DND-41 (cell line): Measurements from ENCODE around the gene CACNA1F.

Source experiments
- ATAC-seq: fragments of 200-7000 bp; cut with Tn5 transposase; 3 replicates; pipeline ENCODE4 v1.9.1; 2021; ENCODE audit warnings: low read depth; ENCODE audit not compliant: insufficient read depth
- DNase-seq: peaks from one replicate; pipeline ENCODE4 v3.0.0-alpha.2; 2020
- H2AFZ ChIP-seq: 2 replicates; pipeline ENCODE4 v1.6.0; 2012; ENCODE audit warnings: low read depth, low read length
- H3K27ac ChIP-seq: 2 replicates; pipeline ENCODE4 v1.5.1; 2012; ENCODE audit warnings: low read length, inconsistent platforms
- H3K27me3 ChIP-seq: fragments of 200-600 bp; sonication (generic); 2 replicates; pipeline ENCODE4 v1.6.0; 2012; ENCODE audit warnings: low read length, mild to moderate bottlenecking, inconsistent platforms; ENCODE audit not compliant: insufficient read depth, poor library complexity
- H3K36me3 ChIP-seq: 2 replicates; pipeline ENCODE4 v1.5.1; 2012; ENCODE audit warnings: low read length, inconsistent platforms; ENCODE audit not compliant: insufficient read depth
- H3K4me1 ChIP-seq: 2 replicates; pipeline ENCODE4 v1.5.1; 2012; ENCODE audit warnings: mild to moderate bottlenecking, low read length; ENCODE audit not compliant: insufficient read depth
- H3K4me2 ChIP-seq: 2 replicates; pipeline ENCODE4 v1.6.0; 2012; ENCODE audit warnings: mild to moderate bottlenecking, moderate library complexity, low read length, inconsistent platforms; ENCODE audit not compliant: insufficient read depth
- H3K4me3 ChIP-seq, 2 experiments: fragments of 200-600 bp in 1 of 2; shearing (Covaris generic) in 1 of 2; 2 replicates each; pipeline ENCODE4 v1.5.1; 2012 to 2016; ENCODE audit warnings: inconsistent platforms in 2 of 2, low read length in 2 of 2, mild to moderate bottlenecking in 2 of 2, low read depth in 1 of 2, moderate library complexity in 1 of 2
- H3K79me2 ChIP-seq: 2 replicates; pipeline ENCODE4 v1.6.0; 2012; ENCODE audit warnings: low read length, inconsistent platforms; ENCODE audit not compliant: insufficient read depth
- H3K9ac ChIP-seq: 2 replicates; pipeline ENCODE4 v1.6.0; 2012; ENCODE audit warnings: low read depth, mild to moderate bottlenecking, inconsistent platforms, low read length, moderate library complexity
- H3K9me3 ChIP-seq: 2 replicates; pipeline ENCODE4 v1.5.1; 2012; ENCODE audit warnings: low read length, moderate library complexity, mild to moderate bottlenecking, inconsistent platforms; ENCODE audit not compliant: insufficient read depth, severe bottlenecking
- H4K20me1 ChIP-seq: 2 replicates; pipeline ENCODE4 v1.6.0; 2012; ENCODE audit warnings: low read length; ENCODE audit not compliant: insufficient read depth
- CTCF ChIP-seq: IDR thresholded peaks from 2 replicates; pipeline ENCODE4 v1.5.1; 2012; ENCODE audit warnings: borderline replicate concordance, low read length, moderate library complexity, mild to moderate bottlenecking; ENCODE audit not compliant: poor library complexity, severe bottlenecking; ENCODE audit errors: extremely low read depth
- EZH2 ChIP-seq: IDR thresholded peaks from 3 replicates; pipeline ENCODE4 v1.6.1; 2012; ENCODE audit warnings: borderline replicate concordance, low read depth, mild to moderate bottlenecking, moderate library complexity, low read length, inconsistent platforms; ENCODE audit not compliant: severe bottlenecking

The CACNA1F gene

GRCh38 chrX:49186125-49187027, 46.8 kb downstream of the CACNA1F start, which contains the start of gene PRICKLE3:
Gene PRICKLE3, minus strand, starts transcription at chrX:49186373. Its CDS starts 76 bp downstream, at chrX:49186297.
- Histone ChIP-seq H4K20me1 (no peaks in the 10 kb centered on the region), H3K27ac (peak within 1 kb of the TSS; percentile 77), H3K9me3 (no peaks in the 10 kb centered on the region), H3K27me3 (no peaks in the 10 kb centered on the region), H3K4me2 (peak within 1 kb of the TSS; percentile 82), H3K4me3 (peak within 1 kb of the TSS; percentile 65 to 90; a peak in 3 of 4 replicates), H3K4me1 (peaks cover 29% of the 10 kb centered on the region), H3K9ac (peak within 1 kb of the TSS; percentile 79), H3K79me2 (peaks cover 18% of the 10 kb centered on the region), H2AFZ (peak within 1 kb of the TSS; percentile 74), H3K36me3 (peaks cover 13% of the 10 kb centered on the region)
- ATAC-seq (peak; percentile 53), DNase-seq (peak; percentile 84)
- TF ChIP-seq EZH2 = no peak
- TF ChIP-seq CTCF = peak; percentile 68

DNA sequence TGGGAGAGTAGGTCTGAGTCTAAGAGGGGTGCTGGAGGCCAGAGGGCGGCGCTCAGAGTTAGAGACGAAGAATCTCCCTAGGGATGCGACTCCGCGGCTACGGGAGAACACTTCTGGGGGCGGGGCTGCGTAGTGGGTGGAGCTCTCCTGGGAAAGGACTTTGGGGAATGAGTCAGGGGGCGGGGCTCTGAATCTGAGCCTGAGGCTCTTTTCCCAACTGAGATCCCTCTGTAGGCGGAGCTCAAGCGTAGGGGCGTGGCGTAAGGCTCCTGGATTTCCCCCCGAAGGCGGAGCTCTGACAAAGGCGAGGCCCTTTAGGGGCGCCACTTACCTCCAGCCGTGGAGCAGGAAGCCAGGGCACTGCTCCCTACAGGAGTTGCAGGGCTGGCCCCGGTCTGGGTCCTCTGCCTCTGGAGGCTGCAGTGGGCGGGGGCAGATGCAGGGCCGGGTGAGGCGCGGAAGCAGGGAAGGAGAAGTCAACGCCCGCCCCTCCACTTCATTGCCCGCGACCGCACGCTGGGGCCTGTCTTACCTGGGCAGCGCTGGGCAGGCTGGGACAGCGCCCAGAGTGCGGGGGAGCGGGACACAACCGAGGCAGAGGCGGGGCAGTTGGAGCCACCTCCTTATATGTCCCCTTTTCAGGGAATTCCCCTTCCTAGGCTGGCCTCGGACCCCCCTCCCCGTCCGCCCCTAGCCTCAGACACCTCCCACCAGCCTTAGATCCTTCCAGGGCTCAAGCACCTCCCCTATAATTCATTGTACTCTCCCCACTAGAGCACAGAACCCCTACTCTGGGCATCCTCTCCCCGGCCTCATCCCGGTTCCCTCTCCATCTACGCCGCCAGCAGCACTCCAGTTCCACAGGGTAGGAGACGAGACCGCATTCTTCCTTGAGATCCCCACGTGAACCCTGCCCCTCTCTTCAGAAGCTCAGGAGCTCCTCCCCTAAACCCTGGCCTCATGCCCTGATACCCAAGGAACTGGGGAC, 48.6 kb downstream of the CACNA1F start:
- Histone ChIP-seq H3K27ac (no peak overlapping the region), H3K9me3 (no peaks in the 10 kb centered on the region), H3K9ac (peak overlapping the region; percentile 79), H3K4me3 (peak overlapping the region in 1 of 2 experiments; percentile 90; a peak in 2 of 4 replicates), H3K36me3 (peaks cover 21% of the 10 kb centered on the region), H2AFZ (no peak overlapping the region), H3K27me3 (no peaks in the 10 kb centered on the region), H3K4me1 (peaks cover 22% of the 10 kb centered on the region), H3K4me2 (peak overlapping the region; percentile 82), H4K20me1 (no peaks in the 10 kb centered on the region), H3K79me2 (peaks cover 14% of the 10 kb centered on the region)
- no peak for DNase-seq
- TF ChIP-seq CTCF (no peak), EZH2 (no peak)
- no peak for ATAC-seq

GRCh38 chrX:49183701-49184281, 49.3 kb downstream of the CACNA1F start:
- Histone ChIP-seq H3K4me3 (no peak overlapping the region), H3K27ac (no peak overlapping the region), H3K9ac (no peak overlapping the region), H3K27me3 (no peaks in the 10 kb centered on the region), H4K20me1 (no peaks in the 10 kb centered on the region), H3K4me1 (peaks cover 16% of the 10 kb centered on the region), H3K4me2 (no peak overlapping the region), H3K79me2 (peaks cover 14% of the 10 kb centered on the region), H3K9me3 (no peaks in the 10 kb centered on the region), H3K36me3 (peaks cover 27% of the 10 kb centered on the region), H2AFZ (no peak overlapping the region)
- no peak for DNase-seq
- no peak for ATAC-seq
- TF ChIP-seq CTCF (no peak), EZH2 (no peak)
